Superior temporal gyrus (tissue), 1 donor: ENCODE measurements around the gene GIPC3.
A peak's percentile ranks its signal among the peaks of the same experiment; 100 is the strongest.
"Not testable (repeated sequence)": the region's sequence is repeated elsewhere in the genome, so short reads cannot be mapped to it uniquely, and the experiment has no call there.

Experiments used
- DNase-seq: peaks from one replicate; pipeline ENCODE4 v3.0.0-alpha.2; 2016; ENCODE audit errors: extremely low spot score

GIPC3 gene

GRCh38 chr19:3576696-3577443, 8.4 kb upstream of the GIPC3 start:
- peak; percentile 57 for DNase-seq

DNA sequence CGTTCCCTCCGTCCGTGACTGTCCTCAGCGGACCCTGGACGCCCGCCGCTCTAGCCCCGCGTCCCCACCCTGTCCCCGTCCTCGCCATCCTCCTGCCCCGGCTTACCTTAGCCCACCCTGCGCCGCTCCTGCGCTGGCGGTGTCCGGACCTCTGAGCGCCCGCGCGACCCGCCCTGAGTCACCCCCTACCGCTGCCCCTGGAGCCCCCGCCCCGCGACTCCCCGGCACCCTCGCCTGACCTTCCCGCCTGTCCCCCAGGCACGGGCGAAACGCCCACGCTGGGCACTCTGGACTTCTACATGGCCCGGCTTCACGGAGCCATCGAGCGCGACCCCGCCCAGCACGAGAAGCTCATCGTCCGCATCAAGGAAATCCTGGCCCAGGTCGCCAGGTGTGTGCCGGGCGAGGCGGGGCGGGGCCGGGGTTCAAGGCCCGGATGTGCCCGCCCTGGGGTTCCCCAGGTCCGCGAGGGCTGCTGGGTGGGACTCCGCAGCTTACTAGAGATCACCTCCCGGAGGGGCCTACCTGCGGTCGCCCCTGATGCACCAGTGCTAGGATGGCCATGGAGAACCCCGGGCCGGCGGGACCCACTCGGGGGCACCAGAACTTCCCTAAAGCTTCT, 7.4 kb upstream of the GIPC3 start:
- no peak for DNase-seq

DNA sequence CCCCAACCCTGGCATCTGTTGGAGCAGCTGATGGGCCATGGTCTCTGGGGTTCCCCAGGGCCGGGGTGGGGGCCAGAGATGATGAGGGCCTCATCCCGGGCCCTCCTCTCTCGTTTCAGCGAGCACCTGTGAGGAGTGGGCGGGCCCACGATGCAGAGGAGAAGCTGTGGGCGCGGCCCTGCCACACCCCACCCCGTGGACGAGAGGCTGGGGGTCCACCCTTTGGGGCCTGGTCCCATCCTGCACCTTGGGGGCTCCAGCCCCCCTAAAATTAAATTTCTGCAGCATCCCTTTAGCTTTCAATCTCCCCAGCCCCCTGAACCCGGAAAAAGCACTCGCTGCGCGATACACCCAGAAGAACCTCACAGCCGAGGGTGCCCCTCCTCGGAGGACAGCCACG, 6.9 kb upstream of the GIPC3 start:
- DNase-seq = no peak

DNA sequence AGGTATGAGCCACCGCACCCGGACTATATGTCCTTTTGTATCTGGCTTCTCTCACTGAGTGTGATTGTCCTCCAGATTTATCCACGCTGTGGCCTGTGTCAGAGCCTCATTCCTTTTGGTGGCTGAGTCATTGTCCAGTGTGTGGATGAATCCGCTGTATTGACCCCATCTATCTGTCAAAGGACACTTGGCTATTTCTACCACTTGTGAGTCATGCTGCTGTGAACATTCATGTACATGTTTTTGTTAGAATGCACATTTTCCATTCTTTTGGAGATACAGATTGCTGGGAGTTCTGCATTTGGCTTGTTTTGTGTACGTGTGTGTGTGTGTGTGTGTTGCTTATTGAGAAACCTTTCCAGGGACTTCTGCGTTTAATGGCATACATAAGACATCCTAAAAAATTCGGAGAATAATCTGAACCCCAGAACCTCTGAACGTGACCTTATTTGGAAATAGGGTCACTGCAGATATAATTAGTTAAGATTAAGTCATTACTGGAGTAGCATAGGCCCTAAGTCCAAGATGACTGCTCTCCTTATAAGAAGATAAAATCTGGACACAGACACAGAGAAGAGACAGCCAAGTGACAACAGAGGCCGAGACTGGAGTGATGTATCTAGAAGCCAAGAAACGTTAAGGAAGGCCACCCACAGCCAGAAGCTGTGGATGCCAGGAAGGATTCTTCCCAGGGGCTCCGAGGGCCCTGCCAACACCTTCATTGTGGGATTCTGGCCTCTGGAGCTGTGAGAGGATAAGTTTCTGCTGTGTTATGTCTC, 4.9 kb upstream of the GIPC3 start:
- DNase-seq = peak; percentile 27

DNA sequence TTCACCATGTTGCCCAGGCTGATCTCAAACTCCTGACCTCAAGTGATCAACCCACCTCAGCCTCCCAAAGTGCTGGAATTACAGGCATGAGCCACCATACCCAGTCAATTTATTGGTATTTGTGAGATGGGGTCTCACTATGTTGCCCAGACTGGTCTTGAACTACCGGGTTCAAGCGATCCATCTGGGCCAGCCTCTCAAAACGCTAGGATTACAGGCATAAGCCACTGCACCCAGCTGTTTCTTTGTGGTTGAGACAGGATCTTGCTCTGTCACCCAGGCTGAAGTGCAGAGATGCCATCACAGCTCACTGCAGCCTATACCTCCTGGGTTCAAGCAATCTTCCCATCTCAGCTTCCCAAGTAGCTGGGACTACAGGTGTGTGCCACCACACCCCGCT, 3.5 kb upstream of the GIPC3 start:
- not testable (repeated sequence) for DNase-seq

DNA sequence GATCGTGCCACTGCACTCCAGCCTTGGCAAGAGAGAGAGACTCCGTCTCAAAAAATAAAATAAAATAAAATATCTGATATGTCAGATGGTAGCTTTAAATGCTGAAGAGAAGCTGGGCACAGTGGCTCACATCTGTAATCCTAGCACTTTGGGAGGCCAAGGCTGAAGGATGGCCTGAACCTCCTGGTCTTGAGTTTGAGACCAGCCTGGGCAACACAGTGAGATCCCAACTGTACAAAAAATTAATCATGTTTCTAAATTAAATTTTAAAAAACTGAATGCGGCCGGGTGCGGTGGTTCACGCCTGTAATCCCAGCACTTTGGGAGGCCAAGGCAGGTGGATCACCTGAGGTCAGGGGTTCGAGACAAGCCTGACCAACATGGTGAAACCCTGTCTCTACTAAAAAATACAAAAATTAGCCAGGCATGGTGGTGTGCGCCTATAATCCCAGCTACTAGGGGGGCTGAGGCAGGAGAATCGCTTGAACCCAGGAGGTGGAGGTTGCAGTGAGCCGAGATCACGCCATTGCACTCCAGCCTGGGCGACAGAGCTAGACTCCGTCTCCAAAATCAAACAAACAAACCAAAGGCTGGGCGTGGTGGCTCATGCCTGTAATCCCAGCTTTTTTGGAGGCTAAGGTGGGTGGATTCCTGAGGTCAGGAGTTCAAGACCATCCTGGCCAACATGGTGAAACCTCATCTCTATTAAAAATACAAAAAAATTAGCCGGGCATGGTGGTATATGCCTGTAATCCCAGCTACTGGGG, 1.1 kb upstream of the GIPC3 start:
- DNase-seq = not testable (repeated sequence)

GRCh38 chr19:3586127-3586626, 899 bp downstream of the GIPC3 start:
- no peak for DNase-seq

GRCh38 chr19:3586707-3587346, 1.5 kb downstream of the GIPC3 start:
- DNase-seq = no peak

DNA sequence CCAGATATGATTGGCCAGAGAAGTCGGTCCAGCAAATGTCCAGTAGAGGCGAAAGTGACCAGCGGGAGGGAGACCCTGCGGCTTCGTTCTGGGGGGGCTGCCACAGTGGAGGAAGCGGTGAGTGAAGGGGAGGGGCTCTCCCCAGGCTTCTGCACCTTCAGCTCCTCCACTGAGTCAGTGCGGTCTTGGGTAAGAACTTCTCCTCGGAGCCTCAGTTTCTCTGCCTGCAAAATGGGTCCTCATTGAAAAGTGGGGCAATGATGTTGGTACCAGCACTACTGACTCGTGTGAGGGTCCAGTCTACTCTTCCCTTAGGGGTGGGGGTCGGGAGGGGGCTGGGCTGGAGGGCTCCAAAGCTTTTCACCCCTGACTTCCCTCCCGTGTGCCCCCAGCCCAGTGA, 4.2 kb downstream of the GIPC3 start:
- DNase-seq = no peak

- DNase-seq = no peak
Measured at GRCh38 chr19:3589949-3590348, 4.7 kb downstream of the GIPC3 start.

- DNase-seq = no peak
Measured at GRCh38 chr19:3590991-3591659, 5.8 kb downstream of the GIPC3 start.

DNA sequence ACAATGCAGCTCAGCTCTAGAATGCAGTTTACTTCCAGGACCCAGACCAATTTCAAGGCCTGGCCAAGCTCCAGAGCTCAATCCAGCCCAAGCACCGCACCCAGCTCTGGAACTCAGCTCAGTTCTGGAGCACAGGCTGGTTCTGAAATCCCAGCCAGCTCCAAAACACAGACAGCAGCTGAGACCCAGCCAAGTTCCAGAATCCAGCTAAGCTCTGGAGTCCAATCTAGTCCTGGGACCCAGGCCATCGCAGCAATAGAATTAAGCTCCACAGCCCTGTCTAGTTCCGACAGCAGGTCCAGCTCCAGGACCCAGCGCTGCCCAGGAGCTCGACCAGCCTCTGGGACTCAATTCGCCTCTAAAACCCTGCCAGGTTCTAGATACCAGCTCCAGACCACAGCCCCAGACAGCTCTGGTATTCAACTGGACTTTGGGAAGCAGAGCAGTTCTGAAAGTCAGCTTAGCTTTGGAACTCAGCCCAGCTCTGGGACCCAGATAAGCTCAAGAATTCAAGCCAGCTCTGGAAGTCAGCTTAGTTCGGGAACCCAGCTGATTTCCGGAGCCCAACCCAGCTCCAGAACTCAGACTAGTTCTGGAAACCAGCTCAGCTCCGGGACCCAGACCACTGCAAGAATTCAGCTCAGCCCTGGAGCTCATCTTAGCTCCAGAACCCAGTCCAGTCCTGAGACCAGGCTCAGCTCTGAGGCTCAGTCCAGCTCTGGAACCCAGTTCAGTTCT, 6.8 kb downstream of the GIPC3 start:
- no peak for DNase-seq

DNA sequence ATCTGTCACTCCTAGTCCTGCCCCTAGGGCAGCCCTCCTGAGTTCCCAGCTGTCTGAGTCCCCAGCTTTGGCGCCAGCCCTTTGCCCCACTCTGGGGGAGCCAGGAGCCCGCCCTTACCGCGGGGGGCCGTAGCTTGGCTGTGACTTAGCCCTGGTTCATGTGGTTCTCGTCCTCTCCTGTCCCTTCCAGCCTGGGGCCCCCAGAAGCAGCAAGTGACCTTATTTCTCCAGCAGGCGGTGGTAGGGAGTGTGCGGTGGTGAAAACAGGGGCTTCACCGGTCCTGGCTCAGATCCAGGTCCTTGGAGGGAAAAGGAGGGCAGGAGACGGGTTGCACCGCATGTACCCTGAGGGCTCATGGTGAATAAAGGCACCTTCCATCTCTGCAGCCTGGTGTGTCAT, 7.9 kb downstream of the GIPC3 start:
- no peak for DNase-seq

DNA sequence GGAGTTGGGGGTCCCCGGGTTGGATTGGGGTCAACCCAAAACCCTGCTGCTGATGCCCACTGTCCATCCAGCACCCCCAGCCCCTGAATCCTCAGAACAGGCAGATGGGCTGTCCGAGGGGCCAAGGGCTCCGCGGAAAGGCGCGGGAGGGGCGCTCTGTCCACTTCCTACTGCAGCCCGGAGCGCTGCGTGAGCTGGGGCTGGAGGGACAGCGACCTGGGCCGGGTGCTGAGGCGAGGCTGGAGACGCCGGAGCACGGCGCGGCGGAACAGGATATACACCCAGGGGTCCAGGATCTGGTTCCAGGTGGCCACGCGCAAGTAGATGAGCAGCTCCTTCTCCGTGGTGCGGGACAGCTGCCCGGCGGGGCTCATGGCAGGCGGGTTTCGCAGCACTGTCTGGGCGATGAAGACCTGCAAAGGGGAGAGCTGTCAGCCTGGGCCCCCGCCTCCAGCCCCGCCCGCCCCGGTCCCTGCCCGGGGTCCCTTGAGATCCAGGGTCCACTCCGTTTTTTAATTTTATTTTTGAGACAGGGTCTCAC, 10.3 kb downstream of the GIPC3 start:
- no peak for DNase-seq

GRCh38 chr19:3599776-3600187, 14.5 kb downstream of the GIPC3 start:
- DNase-seq = no peak

DNA sequence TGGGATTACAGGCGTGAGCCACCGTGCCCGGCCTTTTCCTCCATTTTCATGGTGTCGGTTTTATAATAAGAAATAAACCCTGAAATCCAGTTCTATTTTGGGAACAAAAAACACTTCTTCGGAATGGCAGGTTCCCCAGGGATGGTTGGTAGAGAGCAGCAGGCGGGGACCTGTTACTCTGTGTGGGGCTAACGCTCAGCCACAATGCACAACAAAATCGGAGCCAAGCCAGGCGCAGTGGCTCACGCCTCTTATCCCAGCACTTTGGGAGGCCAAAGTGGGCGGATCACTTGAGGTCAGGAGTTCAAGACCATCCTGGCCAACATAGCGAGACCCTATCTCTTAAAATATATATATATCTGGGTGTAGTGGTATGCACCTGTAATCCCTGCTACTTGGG, 15.7 kb downstream of the GIPC3 start:
- no peak for DNase-seq

DNA sequence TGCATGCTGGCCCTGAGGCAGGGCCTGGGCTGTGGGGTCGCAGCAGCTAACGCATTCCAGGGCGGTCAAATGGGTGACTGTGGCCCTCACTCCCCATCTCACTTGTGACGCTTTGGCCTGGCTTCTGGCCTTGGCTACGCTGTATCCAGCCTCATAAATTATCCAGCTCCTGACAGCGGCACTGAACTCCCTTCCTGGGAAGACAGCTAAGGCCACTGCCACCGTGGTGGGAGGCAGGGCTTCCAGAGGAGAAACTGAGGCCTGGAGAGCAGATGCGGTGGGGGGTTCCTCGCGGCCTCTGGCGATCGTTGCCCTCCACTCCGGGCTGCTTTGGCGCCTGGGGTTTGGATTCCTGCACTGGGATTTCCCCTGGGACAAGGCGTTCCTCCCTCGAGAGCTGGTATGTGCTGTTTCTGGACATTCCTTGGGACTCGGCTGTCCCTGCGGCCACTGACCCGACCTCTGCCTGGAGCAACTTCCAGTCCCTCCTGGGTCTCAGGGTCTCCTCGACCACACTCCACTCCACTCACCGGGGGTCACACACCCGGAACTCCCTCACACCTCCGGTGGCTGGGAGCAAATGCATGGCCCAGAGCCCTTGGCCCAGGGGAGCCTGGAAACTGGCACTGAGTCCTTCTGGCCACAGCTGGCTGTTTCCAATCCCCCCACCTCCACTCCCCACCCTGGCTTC, 18.0 kb downstream of the GIPC3 start:
- no peak for DNase-seq

- no peak for DNase-seq
Measured at GRCh38 chr19:3604227-3604986, 19.1 kb downstream of the GIPC3 start.

DNA sequence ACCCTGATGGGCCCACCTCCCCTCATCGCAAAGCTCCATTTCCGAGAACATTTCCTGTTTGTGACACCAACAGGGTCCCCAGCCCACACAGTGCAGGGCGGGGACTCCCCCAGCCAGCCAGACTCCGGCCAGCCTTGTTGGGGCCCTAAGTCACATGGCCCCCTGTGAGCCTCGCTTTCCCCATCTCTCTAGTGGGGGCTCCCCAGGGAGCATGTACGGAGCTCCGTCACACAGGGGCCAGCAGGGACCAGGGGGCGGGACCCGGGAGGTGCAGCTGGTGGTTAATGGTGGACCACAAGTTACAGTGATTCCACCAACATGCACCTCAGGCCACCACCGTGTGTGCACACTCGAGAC, 19.7 kb downstream of the GIPC3 start:
- DNase-seq = no peak
